GM18511 (cell line): Measurements from ENCODE around the gene ALOX5AP.

Source experiments
- ATAC-seq: cut with Tn5 transposase; IDR thresholded peaks from one replicate; pipeline ENCODE4 v1.9.1; 2021; ENCODE audit warnings: mild to moderate bottlenecking, moderate library complexity; ENCODE audit not compliant: unreplicated experiment

ALOX5AP gene

GRCh38 chr13:30714629-30715371, 20.5 kb upstream of the ALOX5AP start:
- ATAC-seq: no peak

- ATAC-seq: no peak
Measured at GRCh38 chr13:30715372-30715756, 20.0 kb upstream of the ALOX5AP start.

- no peak for ATAC-seq
Measured at GRCh38 chr13:30715837-30716236, 19.5 kb upstream of the ALOX5AP start.

- no peak for ATAC-seq
Measured at GRCh38 chr13:30718661-30719524, 16.4 kb upstream of the ALOX5AP start.

GRCh38 chr13:30719525-30719914, 15.8 kb upstream of the ALOX5AP start:
- no peak for ATAC-seq

GRCh38 chr13:30720172-30720869, 15.0 kb upstream of the ALOX5AP start:
- peak; percentile 93 for ATAC-seq

GRCh38 chr13:30721936-30722335, 13.4 kb upstream of the ALOX5AP start:
- no peak for ATAC-seq

GRCh38 chr13:30722361-30722760, 13.0 kb upstream of the ALOX5AP start:
- no peak for ATAC-seq

GRCh38 chr13:30724778-30725177, 10.6 kb upstream of the ALOX5AP start:
- no peak for ATAC-seq

GRCh38 chr13:30725326-30726085, 9.8 kb upstream of the ALOX5AP start:
- no peak for ATAC-seq

GRCh38 chr13:30726192-30726591, 9.2 kb upstream of the ALOX5AP start:
- no peak for ATAC-seq

- ATAC-seq: no peak
Measured at GRCh38 chr13:30727491-30728355, 7.6 kb upstream of the ALOX5AP start.

GRCh38 chr13:30729801-30730200, 5.5 kb upstream of the ALOX5AP start:
- no peak for ATAC-seq

GRCh38 chr13:30730526-30730925, 4.8 kb upstream of the ALOX5AP start:
- no peak for ATAC-seq

GRCh38 chr13:30731361-30732045, 3.8 kb upstream of the ALOX5AP start:
- ATAC-seq: no peak

GRCh38 chr13:30732046-30732390, 3.3 kb upstream of the ALOX5AP start:
- no peak for ATAC-seq

GRCh38 chr13:30734439-30734838, 904 bp upstream of the ALOX5AP start:
- ATAC-seq: no peak

- ATAC-seq: no peak
Measured at GRCh38 chr13:30735872-30736175, 481 bp downstream of the ALOX5AP start.

GRCh38 chr13:30736461-30737320, 1.3 kb downstream of the ALOX5AP start:
- no peak for ATAC-seq
